HG03521 (cell line): ENCODE results near the gene SFRP2.
A peak's percentile ranks its signal among the peaks of the same experiment; 100 is the strongest.

Source experiments
- ATAC-seq: cut with Tn5 transposase; IDR thresholded peaks from one replicate; pipeline ENCODE4 v1.9.1; 2021; ENCODE audit warnings: mild to moderate bottlenecking, moderate library complexity; ENCODE audit not compliant: unreplicated experiment

The SFRP2 gene

DNA sequence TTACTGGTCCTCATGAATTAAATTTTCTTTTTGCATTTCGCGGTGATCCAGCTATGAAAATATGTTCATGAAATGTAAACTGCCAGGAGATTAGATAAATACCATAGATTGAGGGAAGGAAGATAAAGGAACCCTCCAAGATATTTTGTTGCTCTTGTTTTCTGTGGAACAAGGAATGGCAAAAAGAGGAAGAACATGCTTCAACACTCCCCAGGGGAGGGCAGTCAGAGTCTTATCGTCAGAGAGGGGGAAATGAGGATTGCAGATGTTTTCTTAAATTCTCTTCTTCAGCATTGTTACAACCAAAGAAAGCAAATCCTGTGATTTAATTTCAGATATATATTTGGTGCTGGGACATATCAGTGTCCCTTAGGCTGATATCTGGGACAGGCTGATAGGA lies 9.5 kb upstream of the SFRP2 start:
- ATAC-seq = no peak

DNA sequence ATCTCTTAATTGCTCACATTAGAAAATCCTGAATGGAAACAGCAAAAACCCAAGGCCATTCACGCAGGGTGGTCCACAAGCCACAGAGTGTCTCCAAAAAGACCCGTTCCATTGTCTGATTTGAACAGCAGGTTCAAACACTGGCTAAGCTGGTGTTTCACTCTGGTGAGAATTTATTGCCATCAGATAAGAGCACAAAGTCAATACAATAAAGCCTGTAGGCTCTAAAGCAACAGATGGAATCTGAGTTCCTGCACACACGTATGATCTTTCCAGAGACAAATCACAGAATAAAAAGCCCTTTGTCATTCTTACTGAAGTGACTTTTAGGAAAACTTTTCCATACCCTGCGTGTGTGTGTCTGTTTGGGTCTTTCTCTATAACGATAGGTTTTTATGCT lies 5.1 kb upstream of the SFRP2 start:
- no peak for ATAC-seq

DNA sequence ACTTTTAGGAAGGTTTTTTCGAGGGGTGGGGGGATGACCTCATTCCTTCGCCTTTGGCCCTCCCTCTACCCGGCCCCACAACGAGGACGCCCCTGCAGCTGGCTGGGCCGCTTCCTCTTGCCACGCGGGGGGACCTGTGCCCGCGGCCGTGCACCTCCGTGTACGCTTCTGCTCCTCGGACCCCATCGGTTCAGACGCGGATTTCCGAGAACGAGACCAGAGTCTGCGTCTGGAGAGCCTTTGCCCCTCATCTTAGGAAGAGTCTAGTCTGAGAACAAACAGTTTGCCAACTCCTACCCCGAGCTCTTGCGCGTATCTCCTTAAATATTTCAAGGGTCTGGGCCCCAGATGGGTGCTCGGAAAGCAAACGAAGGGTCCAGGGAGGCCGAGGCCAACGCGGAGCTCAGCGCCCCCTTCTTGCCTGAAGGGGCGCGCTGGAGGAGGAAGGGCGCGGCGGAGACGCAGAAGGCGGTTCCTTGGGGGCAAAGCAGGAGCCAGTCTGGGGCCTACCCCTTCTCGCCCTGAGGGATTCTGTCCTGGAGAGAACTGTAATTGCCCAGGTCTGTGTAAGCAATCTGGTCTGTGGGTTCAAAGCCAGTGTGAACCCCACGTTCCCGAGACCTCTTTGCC lies 3.9 kb upstream of the SFRP2 start:
- no peak for ATAC-seq

DNA sequence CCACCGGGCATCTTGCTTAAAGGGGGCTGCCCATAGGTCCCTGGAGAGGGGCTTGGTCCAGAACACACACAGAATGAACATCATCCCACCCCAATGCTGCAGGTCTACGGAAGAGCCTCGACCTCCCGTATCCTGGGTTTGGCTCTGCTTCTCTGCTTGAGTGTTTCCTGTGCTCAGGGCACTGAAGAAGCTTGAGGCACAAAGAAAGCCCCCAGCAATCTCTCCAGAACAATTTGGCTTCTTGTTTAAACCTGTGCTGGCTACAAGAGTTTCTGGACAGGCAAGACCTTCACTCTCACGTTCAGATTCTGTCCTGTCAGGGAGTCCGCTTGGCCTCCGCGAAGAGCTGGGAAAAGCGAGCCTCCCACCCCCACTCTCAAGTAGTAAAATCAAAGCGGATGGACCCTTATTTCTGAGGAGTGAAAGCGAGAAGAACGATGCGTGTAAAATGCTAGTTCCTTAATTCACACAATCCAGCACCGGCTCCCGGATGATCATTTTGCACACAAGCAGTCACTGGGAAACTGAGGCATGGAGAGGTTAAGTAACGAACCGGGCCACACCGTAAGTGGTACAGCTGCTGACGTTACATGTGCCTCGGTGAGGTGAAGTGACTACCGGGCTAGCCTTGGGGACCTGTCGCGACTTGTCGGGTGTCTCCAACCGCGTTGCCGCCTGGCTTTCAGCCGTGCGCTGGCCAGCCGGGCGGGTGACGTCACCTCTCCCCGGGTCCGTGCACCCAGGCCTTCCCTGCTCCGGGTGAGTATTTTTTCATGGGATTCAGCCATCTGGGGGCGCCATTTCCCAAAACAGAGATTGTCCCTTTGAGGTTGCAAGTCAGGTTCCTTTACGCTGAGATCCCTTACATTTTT lies 3.1 kb upstream of the SFRP2 start:
- no peak for ATAC-seq

DNA sequence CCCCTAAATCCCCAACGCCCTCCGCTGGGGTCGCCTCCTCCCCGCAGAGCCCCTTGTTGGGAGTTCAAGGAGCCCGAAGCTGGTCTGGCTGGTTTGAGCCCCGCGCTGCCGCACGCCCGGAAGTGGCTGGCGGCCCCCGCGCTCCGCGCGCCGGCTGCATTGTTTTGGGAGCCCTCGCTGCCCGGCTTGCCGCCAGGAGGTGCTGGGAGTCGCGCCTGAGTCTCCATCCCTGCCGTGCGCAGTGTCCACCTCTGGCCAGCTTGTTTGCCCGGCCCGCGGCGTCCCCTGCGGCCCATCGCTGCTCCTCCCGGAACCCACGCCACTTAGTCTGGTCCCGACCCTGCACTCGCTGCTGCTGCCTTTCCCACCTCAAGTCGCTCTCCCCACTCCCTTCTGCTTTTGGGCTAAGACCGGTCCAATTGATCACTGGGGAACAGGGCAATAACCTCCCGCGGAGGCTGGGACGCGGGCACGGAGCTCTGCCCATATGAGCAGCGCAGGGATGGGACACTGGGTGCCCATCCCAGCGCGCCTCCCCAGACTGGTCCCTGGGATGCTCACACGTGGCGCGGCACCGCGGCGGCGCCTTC lies 2.2 kb upstream of the SFRP2 start:
- no peak for ATAC-seq

- ATAC-seq = no peak
Measured at GRCh38 chr4:153790500-153790865, 1.6 kb upstream of the SFRP2 start.

DNA sequence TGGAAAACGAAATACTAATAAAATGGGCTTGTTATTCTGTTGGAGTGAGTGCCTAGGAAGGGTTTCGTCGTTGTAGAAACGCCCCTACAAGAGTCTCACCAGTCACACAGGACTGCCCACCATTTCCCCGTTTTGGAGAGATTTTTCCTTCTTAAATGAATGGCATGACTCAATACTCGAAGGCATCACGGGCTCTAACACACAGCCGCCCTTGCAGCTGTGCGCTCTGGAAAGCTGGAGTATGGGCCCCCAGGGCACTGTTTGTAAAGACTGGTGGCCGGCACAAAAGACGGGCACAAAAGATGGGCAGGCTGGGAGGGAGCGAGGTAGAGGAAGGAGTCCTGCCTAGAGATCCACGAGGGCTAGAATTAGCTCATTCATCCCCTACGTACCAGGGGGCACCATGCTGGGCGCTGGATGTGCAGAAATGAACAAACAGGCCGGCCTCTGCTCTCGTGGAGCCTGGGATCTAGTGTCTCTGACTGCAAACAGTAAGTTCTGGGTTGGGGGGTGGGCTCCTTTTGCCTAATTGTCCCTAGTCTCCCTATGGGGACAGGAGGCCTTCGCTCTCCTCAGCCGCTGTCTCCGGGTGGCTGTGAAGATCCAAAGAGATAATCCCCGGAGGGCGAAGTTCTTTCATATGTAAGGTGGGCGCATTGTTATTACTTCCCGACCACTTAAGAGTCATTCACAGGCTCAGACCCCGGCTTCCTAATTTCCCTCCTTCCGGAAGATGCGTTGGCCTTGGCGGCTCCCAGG lies 1.0 kb upstream of the SFRP2 start:
- no peak for ATAC-seq

DNA sequence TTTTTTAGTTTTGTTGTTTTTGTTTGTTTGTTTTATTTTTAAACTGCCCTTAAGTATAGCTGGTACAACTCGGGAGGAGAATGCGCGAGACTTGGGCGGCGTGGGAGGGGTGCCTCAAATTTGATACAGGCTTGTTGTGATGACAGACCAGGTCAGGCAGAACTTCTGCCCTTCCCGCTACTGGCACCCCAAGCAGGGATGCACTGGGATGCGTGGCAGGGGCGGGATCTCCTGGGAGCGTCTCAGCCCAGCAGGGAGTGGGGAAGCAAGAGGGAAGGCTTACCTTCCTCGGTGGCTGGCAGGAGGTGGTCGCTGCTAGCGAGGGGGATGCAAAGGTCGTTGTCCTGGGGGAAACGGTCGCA lies 851 bp downstream of the SFRP2 start:
- ATAC-seq = no peak

DNA sequence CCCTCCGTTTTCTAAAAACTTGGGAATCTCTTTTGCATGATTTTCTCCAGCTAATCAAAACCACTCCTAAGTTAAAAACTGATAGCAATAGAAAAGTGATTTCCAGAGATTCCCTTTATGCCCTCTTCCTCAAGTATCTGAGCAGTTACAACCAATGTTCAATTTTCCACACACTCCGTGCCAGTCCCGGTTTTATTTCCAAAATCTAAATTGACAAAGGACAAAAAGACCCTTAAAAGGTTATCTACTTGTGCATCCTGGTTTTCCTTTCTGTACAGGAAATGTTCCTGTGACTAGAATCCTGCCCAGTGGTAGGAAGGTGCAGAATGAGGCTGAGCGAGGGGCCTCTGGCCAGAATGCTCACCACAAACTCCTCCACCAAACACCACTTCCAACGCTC lies 1.3 kb downstream of the SFRP2 start:
- ATAC-seq = no peak

DNA sequence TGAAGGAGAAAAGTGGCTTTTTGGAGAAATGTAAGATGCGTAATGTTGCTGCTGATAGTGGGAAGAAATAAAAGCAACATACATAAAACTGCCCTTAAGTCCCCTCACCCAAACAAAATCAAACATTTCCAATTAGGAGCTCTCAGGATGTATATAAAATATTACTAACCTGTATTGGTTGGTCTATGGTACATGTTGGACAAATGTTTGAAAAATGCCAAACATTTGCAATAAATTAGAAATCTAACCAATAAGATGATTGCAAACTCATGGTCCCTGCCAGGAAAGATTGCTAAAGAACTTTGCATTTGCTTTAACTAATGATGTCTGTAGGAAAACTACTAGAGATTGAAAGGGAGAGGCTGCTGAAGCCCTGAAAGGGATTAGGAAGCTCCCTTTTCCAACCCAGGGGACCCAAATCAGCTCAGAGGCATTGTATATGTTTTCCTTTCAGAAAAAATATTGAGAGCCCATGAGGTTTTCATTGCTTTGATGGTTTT lies 1.8 kb downstream of the SFRP2 start:
- no peak for ATAC-seq

GRCh38 chr4:153785910-153786721 lies 2.8 kb downstream of the SFRP2 start:
- ATAC-seq = no peak

DNA sequence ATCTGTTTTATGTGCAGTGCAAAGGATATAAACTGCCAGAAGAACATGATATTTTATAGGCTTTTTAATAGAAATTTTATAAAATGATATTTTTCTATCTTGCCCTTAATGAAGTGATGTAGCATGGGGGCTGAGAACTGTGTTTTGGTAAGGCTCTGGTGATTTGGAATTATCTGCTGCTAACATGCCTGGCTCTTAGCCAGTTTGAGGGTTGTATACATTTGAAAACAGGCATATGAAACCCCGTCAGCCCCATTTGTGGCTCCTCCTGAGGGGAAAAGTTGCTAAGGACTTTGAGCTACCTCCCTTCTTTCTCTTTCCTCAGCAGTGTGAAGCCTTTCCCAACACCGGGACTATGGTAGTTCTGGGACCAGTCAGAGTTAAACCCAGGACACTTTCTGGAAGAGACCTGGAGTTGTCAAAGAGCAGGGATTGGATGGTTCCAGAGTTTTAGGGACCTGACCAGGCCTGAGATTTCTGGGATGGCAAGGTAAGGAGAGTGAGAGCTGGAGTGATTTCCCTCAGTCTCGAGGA lies 4.7 kb downstream of the SFRP2 start:
- no peak for ATAC-seq

DNA sequence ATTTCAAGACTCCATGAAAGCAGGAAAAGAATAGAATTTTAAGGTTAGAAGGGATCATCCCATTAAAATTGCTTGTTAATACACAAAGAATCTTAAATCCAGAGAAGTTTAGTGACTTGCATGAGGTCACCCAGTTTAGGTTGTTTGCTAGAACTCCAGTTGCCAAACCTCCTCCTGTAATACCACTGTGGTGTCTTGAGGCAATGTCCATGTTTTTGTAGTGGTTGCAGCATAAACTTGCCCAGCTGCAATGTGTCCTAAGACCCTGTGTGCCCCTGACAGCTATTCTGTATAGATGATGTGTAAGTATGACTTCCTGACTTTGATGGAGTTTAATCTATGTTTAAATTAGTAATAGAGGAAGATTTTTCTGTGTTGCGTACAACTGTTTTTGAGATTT lies 6.3 kb downstream of the SFRP2 start:
- ATAC-seq = no peak

GRCh38 chr4:153781717-153782416 lies 7.0 kb downstream of the SFRP2 start:
- ATAC-seq = no peak

GRCh38 chr4:153781280-153781679 lies 7.6 kb downstream of the SFRP2 start:
- no peak for ATAC-seq

GRCh38 chr4:153780876-153781275 lies 8.0 kb downstream of the SFRP2 start:
- peak; percentile 75 for ATAC-seq

DNA sequence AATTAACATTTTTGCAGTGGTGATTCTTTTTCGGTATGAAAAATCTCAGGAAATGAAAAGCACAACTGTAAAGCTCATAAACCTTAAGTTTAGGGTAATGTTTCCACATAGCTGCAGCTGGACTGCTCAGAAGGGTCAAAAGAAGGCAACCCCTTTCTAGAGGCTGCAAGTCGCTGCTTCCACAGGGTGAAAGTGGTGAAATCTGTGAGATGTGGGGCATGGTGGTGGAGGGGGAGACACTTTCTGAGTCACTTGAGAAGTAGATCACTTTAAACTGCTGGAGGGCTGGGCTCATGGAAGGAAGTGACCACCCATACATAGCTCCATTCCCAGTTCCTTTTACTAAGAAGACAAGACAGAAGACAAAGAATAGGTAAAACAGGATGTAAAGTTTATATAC lies 8.7 kb downstream of the SFRP2 start:
- no peak for ATAC-seq

- no peak for ATAC-seq
Measured at GRCh38 chr4:153778383-153778782, 10.5 kb downstream of the SFRP2 start.

DNA sequence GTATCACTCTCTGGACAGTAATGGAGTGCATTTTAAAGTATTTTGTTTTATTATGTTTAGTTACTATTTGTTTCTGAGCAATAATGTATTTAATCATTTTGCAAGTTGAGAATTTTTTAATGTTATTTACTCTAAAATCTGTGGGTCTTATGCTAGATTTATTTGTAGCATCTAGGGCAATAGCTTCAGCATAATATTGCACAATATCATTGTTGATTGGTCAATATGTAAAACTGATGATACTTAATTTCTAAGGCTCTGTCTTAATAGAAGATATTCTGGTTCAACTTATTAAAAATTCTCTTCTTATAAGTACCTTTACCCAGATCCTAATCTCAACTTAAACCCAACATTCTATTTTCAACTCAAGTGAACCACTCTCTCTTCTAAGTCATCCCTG lies 11.5 kb downstream of the SFRP2 start:
- no peak for ATAC-seq

GRCh38 chr4:153776601-153777000 lies 12.3 kb downstream of the SFRP2 start:
- ATAC-seq = no peak
